A673 (cell line): ENCODE data around the gene THAP9.

Experiments
- CTCF ChIP-seq: fragments of 300-800, 200-600 bp; sonication (generic); conservative IDR thresholded peaks from 2 replicates; pipeline ENCODE4 v1.5.1; 2017; ENCODE audit warnings: low read depth, mild to moderate bottlenecking, antibody characterized with exemption, low read length, moderate library complexity, mixed read lengths
- EZH2 ChIP-seq: fragments of 200-600 bp; sonication (generic); IDR thresholded peaks from 2 replicates; pipeline ENCODE4 v1.6.1; 2017; ENCODE audit warnings: borderline replicate concordance, low read depth, mild to moderate bottlenecking, mixed read lengths, antibody characterized with exemption, low read length; ENCODE audit not compliant: poor library complexity, severe bottlenecking

GRCh38 chr4:82906469-82906868, 5.9 kb downstream of the THAP9 start:
- TF ChIP-seq CTCF (no peak), EZH2 (no peak)
